NCI-H2171 (cell line): Measurements from ENCODE around the gene TRIP10.

Experiments used
- DNase-seq: peaks from one replicate; lab custom pipeline; 2025; lab: John Stamatoyannopoulos, UW

TRIP10 gene

GRCh38 chr19:6728346-6728745, 11.1 kb upstream of the TRIP10 start:
- no peak for DNase-seq

GRCh38 chr19:6729573-6730152, 9.8 kb upstream of the TRIP10 start:
- DNase-seq, result no peak

- DNase-seq, result no peak
These were observed 9.2 kb upstream of the TRIP10 start for GRCh38 chr19:6730153-6730804.

GRCh38 chr19:6730941-6731670, 8.4 kb upstream of the TRIP10 start:
- DNase-seq, result no peak

GRCh38 chr19:6731822-6732221, 7.7 kb upstream of the TRIP10 start:
- no peak for DNase-seq

GRCh38 chr19:6732803-6733337, 6.6 kb upstream of the TRIP10 start:
- no peak for DNase-seq

GRCh38 chr19:6733338-6734095, 6.0 kb upstream of the TRIP10 start:
- DNase-seq, result no peak

- DNase-seq, result no peak
These were observed 5.3 kb upstream of the TRIP10 start for GRCh38 chr19:6734096-6734696.

GRCh38 chr19:6735181-6735911, 4.1 kb upstream of the TRIP10 start:
- DNase-seq, result no peak

GRCh38 chr19:6736169-6736916, 3.1 kb upstream of the TRIP10 start:
- DNase-seq, result no peak

- DNase-seq, result no peak
These were observed 2.6 kb upstream of the TRIP10 start for GRCh38 chr19:6736917-6737283.

GRCh38 chr19:6737284-6737872, 2.1 kb upstream of the TRIP10 start, which contains the start of gene GPR108:
Gene GPR108, minus strand, starts transcription at chr19:6737580. Its CDS starts 4 bp downstream, at chr19:6737576.
- peak; percentile 95 for DNase-seq

- DNase-seq, result peak; percentile 77
These were observed 1.4 kb upstream of the TRIP10 start for GRCh38 chr19:6737873-6738786.

- DNase-seq, result peak; percentile 77
These were observed 592 bp upstream of the TRIP10 start for GRCh38 chr19:6738787-6739389.

- no peak for DNase-seq
These were observed 556 bp downstream of the TRIP10 start for GRCh38 chr19:6739883-6740588.

- DNase-seq, result no peak
These were observed 1.3 kb downstream of the TRIP10 start for GRCh38 chr19:6740589-6741343.

- no peak for DNase-seq
These were observed 3.6 kb downstream of the TRIP10 start for GRCh38 chr19:6743066-6743465.
